GM21515 (cell line): ENCODE data around the gene SKAP2.
A peak's percentile ranks its signal among the peaks of the same experiment; 100 is the strongest.

Experiments
- ATAC-seq: cut with Tn5 transposase; IDR thresholded peaks from one replicate; pipeline ENCODE4 v1.9.1; 2021; ENCODE audit not compliant: unreplicated experiment

The SKAP2 gene

GRCh38 chr7:26864309-26865093 lies at the start of gene SKAP2:
TSS of gene SKAP2 (minus strand) at chr7:26864590. CDS start at chr7:26864429, 161 bp downstream.
- peak; percentile 94 for ATAC-seq

GRCh38 chr7:26912933-26913536 lies 48.6 kb upstream of the SKAP2 start:
- no peak for ATAC-seq

- no peak for ATAC-seq
Measured at GRCh38 chr7:26912338-26912737, 47.9 kb upstream of the SKAP2 start.

- no peak for ATAC-seq
Measured at GRCh38 chr7:26910221-26910620, 45.8 kb upstream of the SKAP2 start.

GRCh38 chr7:26900251-26900650 lies 35.9 kb upstream of the SKAP2 start:
- ATAC-seq: no peak

- no peak for ATAC-seq
Measured at GRCh38 chr7:26899519-26899918, 35.1 kb upstream of the SKAP2 start.

GRCh38 chr7:26898891-26899290 lies 34.5 kb upstream of the SKAP2 start:
- no peak for ATAC-seq

GRCh38 chr7:26897928-26898327 lies 33.5 kb upstream of the SKAP2 start:
- ATAC-seq: no peak

GRCh38 chr7:26891400-26892350 lies 27.3 kb upstream of the SKAP2 start:
- no peak for ATAC-seq

- no peak for ATAC-seq
Measured at GRCh38 chr7:26880852-26881251, 16.5 kb upstream of the SKAP2 start.

GRCh38 chr7:26879671-26880070 lies 15.3 kb upstream of the SKAP2 start:
- no peak for ATAC-seq

GRCh38 chr7:26868841-26869495 lies 4.6 kb upstream of the SKAP2 start:
- ATAC-seq: no peak

GRCh38 chr7:26865094-26865388 lies 651 bp upstream of the SKAP2 start:
- peak; percentile 40 for ATAC-seq

GRCh38 chr7:26863518-26864308 lies 677 bp downstream of the SKAP2 start:
- peak; percentile 24 for ATAC-seq

- no peak for ATAC-seq
Measured at GRCh38 chr7:26862834-26863233, 1.6 kb downstream of the SKAP2 start.

GRCh38 chr7:26861050-26861449 lies 3.3 kb downstream of the SKAP2 start:
- no peak for ATAC-seq

- no peak for ATAC-seq
Measured at GRCh38 chr7:26860361-26860760, 4.0 kb downstream of the SKAP2 start.

GRCh38 chr7:26859720-26860119 lies 4.7 kb downstream of the SKAP2 start:
- no peak for ATAC-seq

- no peak for ATAC-seq
Measured at GRCh38 chr7:26858735-26859134, 5.7 kb downstream of the SKAP2 start.

GRCh38 chr7:26858241-26858715 lies 6.1 kb downstream of the SKAP2 start:
- ATAC-seq: no peak
